ENCODE data around the gene ANKRD40CL.
"Not testable (repeated sequence)": the region's sequence is repeated elsewhere in the genome, so short reads cannot be mapped to it uniquely, and the experiment has no call there.

The ANKRD40CL gene

DNA sequence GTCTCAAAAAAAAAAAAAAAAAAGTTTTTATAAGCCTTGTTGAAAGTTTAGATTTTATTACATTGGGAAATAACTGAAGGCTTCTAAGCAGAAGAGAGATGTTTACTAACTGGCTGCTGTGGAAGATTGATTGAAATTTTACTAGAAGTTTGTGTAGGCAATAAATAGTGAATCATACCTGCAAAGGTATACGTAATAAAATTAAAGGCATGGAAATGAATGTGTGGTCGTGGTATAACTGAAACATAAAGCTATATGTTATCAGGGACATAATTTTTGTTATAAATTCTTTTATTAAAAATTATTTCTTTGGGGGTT lies 39.2 kb downstream of the ANKRD40CL start:
- no peak overlapping the region for H3K4me3 ChIP-seq (ENCODE audit: low read depth, low read length)

DNA sequence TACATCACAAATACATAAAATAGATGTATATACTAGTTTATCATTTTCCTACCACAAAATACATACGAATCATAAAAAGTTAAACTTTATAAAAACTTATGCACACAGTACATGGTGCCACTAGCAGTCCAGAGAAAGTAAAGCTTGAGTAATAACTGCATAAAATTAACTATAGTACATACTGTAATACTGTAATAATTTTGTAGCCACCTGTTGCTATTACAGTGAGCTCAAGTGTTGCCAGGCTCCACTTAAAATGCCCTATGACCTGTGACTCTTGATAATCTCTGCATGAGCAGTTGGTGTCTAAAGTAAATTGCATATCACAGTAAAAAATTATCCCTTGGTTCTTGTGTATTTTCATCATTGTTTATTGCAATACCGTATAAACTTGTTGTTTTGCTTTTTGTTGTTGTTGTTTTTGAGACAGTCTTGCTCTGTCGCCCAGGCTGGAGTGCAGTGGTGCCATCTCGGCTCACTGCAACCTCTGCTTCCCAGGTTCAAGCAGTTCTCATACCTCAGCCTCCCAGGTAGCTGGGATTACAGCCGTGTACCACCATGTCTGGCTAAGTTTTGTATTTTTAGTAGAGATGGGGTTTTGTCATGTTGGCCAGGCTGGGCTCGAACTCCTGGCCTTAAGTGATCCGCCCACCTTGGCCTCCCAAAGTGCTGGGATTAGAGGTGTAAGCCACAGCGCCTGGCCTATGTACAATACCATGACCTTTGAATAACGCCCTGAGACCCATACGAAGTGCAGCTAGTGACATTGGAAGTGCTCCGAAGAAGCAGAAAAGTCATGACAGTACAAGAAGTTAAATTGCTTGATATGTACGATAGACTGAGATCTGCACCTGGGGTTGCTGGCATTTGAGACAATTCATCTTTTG lies 41.3 kb downstream of the ANKRD40CL start:
- TF ChIP-seq, protein P1, sequence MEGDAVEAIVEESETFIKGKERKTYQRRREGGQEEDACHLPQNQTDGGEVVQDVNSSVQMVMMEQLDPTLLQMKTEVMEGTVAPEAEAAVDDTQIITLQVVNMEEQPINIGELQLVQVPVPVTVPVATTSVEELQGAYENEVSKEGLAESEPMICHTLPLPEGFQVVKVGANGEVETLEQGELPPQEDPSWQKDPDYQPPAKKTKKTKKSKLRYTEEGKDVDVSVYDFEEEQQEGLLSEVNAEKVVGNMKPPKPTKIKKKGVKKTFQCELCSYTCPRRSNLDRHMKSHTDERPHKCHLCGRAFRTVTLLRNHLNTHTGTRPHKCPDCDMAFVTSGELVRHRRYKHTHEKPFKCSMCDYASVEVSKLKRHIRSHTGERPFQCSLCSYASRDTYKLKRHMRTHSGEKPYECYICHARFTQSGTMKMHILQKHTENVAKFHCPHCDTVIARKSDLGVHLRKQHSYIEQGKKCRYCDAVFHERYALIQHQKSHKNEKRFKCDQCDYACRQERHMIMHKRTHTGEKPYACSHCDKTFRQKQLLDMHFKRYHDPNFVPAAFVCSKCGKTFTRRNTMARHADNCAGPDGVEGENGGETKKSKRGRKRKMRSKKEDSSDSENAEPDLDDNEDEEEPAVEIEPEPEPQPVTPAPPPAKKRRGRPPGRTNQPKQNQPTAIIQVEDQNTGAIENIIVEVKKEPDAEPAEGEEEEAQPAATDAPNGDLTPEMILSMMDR (conservative IDR thresholded peaks at IDR 0.05; ENCODE audit: low read depth, low read length): no peak
- DNase-seq (ENCODE audit: low read depth): no peak
- no peak overlapping the region for H3K4me3 ChIP-seq (ENCODE audit: low read depth, low read length)

More for the DNA sequence above, 39.2 kb downstream of the ANKRD40CL start:
- no peak for DNase-seq (ENCODE audit: low read depth)
- TF ChIP-seq, protein P1 (conservative IDR thresholded peaks at IDR 0.05; ENCODE audit: low read depth, low read length): no peak

- H3K4me3 ChIP-seq (ENCODE audit: low read depth, low read length); DNase-seq (ENCODE audit: low read depth): not testable (repeated sequence)
These were observed 42.7 kb downstream of the ANKRD40CL start for GRCh38 chr17:50724622-50725021.

- H3K4me3 ChIP-seq (ENCODE audit: low read depth, low read length): no peak overlapping the region
- DNase-seq (ENCODE audit: low read depth): no peak
- TF ChIP-seq, protein P1 (conservative IDR thresholded peaks at IDR 0.05; ENCODE audit: low read depth, low read length): no peak
These were observed 44.6 kb downstream of the ANKRD40CL start for GRCh38 chr17:50722746-50723145.

GRCh38 chr17:50721194-50722010 lies 45.9 kb downstream of the ANKRD40CL start:
- peak overlapping the region; percentile 97 for H3K4me3 ChIP-seq (ENCODE audit: low read depth, low read length)
- no peak for DNase-seq (ENCODE audit: low read depth)
- TF ChIP-seq, protein P1 (conservative IDR thresholded peaks at IDR 0.05; ENCODE audit: low read depth, low read length): no peak

GRCh38 chr17:50719924-50720794 lies 47.2 kb downstream of the ANKRD40CL start:
- no peak for DNase-seq (ENCODE audit: low read depth)
- H3K4me3 ChIP-seq (ENCODE audit: low read depth, low read length): peak overlapping the region; percentile 97
- TF ChIP-seq, protein P1 (conservative IDR thresholded peaks at IDR 0.05; ENCODE audit: low read depth, low read length): no peak

Data from choroid plexus epithelial cell (primary cell).